IMR-90 (cell line): Measurements from ENCODE around the gene TBX3. TPM values are rescaled to one million over a fixed set of nuclear protein-coding genes. Genes with fewer than 3 reads are reported as not detected.

ENCODE experiments used
- ATAC-seq: fragments of 200-7000 bp; cut with Tn5 transposase; 2 replicates; pipeline ENCODE4 v1.9.1; 2020; ENCODE audit warnings: low read depth, mild to moderate bottlenecking, moderate library complexity
- BruUV-seq: library from RNA; stranded (reverse); fragments of 400-500 nt; replicated peaks from 2 replicates; lab custom pipeline; 2021; lab: Mats Ljungman, UMichigan
- CTCF ChIA-PET: fragments of 300-600 bp; formaldehyde crosslinking; extraction: SDS; loops from one replicate; lab custom pipeline; 2021; ENCODE audit warnings: antibody characterized with exemption; lab: Yijun Ruan, JAX
- POLR2A ChIA-PET: fragments of 300-600 bp; sonication (Branson Sonifier 250); formaldehyde crosslinking; loops from one replicate; lab custom pipeline; 2022; ENCODE audit warnings: antibody characterized with exemption; ENCODE audit not compliant: unreplicated experiment; lab: Charles Lee
- DNase-seq: peaks from one replicate; pipeline ENCODE4 v3.0.0; 2013
- H2AFZ ChIP-seq: replicated peaks from 2 replicates; pipeline ENCODE3; 2013; ENCODE audit warnings: low read length, mild to moderate bottlenecking; ENCODE audit not compliant: poor library complexity
- H2AK5ac ChIP-seq: 2 replicates; pipeline ENCODE4 v1.6.1; 2013; ENCODE audit warnings: low read depth, low read length, inconsistent platforms
- H2AK9ac ChIP-seq: replicated peaks from 2 replicates; pipeline ENCODE3; 2013; ENCODE audit warnings: mild to moderate bottlenecking, low read depth, low read length, moderate library complexity; ENCODE audit not compliant: poor library complexity
- H2BK120ac ChIP-seq: 2 replicates; pipeline ENCODE4 v1.6.1; 2013; ENCODE audit warnings: low read depth, low read length, inconsistent platforms
- H2BK15ac ChIP-seq: 3 replicates; pipeline ENCODE4 v1.6.1; 2013; ENCODE audit warnings: low read depth, low read length, inconsistent platforms
- H2BK20ac ChIP-seq: 2 replicates; pipeline ENCODE4 v1.6.1; 2013; ENCODE audit warnings: low read depth, mild to moderate bottlenecking, inconsistent platforms, low read length, moderate library complexity
- H2BK5ac ChIP-seq: 2 replicates; pipeline ENCODE4 v1.6.1; 2013; ENCODE audit warnings: mild to moderate bottlenecking, low read depth, low read length, inconsistent platforms; ENCODE audit not compliant: poor library complexity, severe bottlenecking
- H3K14ac ChIP-seq: replicated peaks from 2 replicates; pipeline ENCODE4 v1.6.1; 2013; ENCODE audit warnings: low read depth, low read length, inconsistent platforms
- H3K18ac ChIP-seq: 2 replicates; pipeline ENCODE4 v1.6.1; 2013; ENCODE audit warnings: low read depth, low read length, control low read depth
- H3K23ac ChIP-seq: 2 replicates; pipeline ENCODE4 v1.6.1; 2013; ENCODE audit warnings: low read depth, low read length, inconsistent platforms
- H3K27ac ChIP-seq: 2 replicates; pipeline ENCODE4 v1.5.1; 2013; ENCODE audit warnings: mild to moderate bottlenecking, control low read depth, low read length; ENCODE audit not compliant: insufficient read depth
- H3K27me3 ChIP-seq: 2 replicates; pipeline ENCODE4 v1.6.1; 2013; ENCODE audit warnings: low read length; ENCODE audit not compliant: control insufficient read depth, insufficient read depth
- H3K36me3 ChIP-seq: 2 replicates; pipeline ENCODE4 v1.6.1; 2013; ENCODE audit warnings: low read length, mixed read lengths; ENCODE audit not compliant: control insufficient read depth, insufficient read depth
- H3K4ac ChIP-seq: 2 replicates; pipeline ENCODE4 v1.6.1; 2013; ENCODE audit warnings: low read depth, low read length, inconsistent platforms
- H3K4me1 ChIP-seq: 2 replicates; pipeline ENCODE4 v1.6.1; 2013; ENCODE audit warnings: low read length, mixed read lengths; ENCODE audit not compliant: control insufficient read depth, insufficient read depth
- H3K4me2 ChIP-seq: 2 replicates; pipeline ENCODE4 v1.6.1; 2013; ENCODE audit warnings: low read depth, mild to moderate bottlenecking, control low read depth, low read length, moderate library complexity
- H3K4me3 ChIP-seq: 2 replicates; pipeline ENCODE4 v1.5.1; 2013; ENCODE audit warnings: low read depth, mild to moderate bottlenecking, control low read depth, low read length, moderate library complexity; ENCODE audit not compliant: insufficient read depth
- H3K56ac ChIP-seq: 2 replicates; pipeline ENCODE4 v1.6.1; 2013; ENCODE audit warnings: low read length, inconsistent platforms; ENCODE audit not compliant: insufficient read depth; ENCODE audit errors: extremely low read depth
- H3K79me1 ChIP-seq, 2 experiments: 2 replicates each; pipeline ENCODE4 v1.6.1; 2013; ENCODE audit warnings: low read length in 2 of 2, inconsistent platforms in 1 of 2, low read depth in 1 of 2
- H3K9ac ChIP-seq: 2 replicates; pipeline ENCODE4 v1.6.1; 2013; ENCODE audit warnings: low read depth, low read length, control low read depth
- H3K9me1 ChIP-seq: 2 replicates; pipeline ENCODE4 v1.6.1; 2013; ENCODE audit warnings: low read length, inconsistent platforms; ENCODE audit not compliant: insufficient read depth
- H3K9me3 ChIP-seq: 2 replicates; pipeline ENCODE4 v1.6.1; 2013; ENCODE audit warnings: low read length; ENCODE audit not compliant: control insufficient read depth, insufficient read depth
- H4K20me1 ChIP-seq: 2 replicates; pipeline ENCODE4 v1.6.1; 2013; ENCODE audit warnings: low read length, inconsistent platforms; ENCODE audit not compliant: insufficient read depth
- H4K5ac ChIP-seq: 2 replicates; pipeline ENCODE4 v1.6.1; 2013; ENCODE audit warnings: mild to moderate bottlenecking, low read depth, low read length, control low read depth
- H4K8ac ChIP-seq, 2 experiments: 2 replicates each; pipeline ENCODE4 v1.6.1; 2013; ENCODE audit warnings: low read depth in 2 of 2, low read length in 2 of 2, control low read depth in 1 of 2, inconsistent platforms in 1 of 2
- H4K91ac ChIP-seq: 2 replicates; pipeline ENCODE4 v1.6.1; 2013; ENCODE audit warnings: low read depth, low read length, inconsistent platforms; ENCODE audit not compliant: insufficient read depth
- CEBPB ChIP-seq: IDR thresholded peaks from 2 replicates; pipeline ENCODE4 v1.6.1; 2012; ENCODE audit warnings: low read depth, low read length, improper control_type of control experiment
- ELK1 ChIP-seq: fragments of 150-350 bp; IDR thresholded peaks from 2 replicates; pipeline ENCODE4 v1.6.1; 2016; ENCODE audit warnings: low read depth, mild to moderate bottlenecking, low read length, moderate library complexity, borderline replicate concordance
- MXI1 ChIP-seq: IDR thresholded peaks from 2 replicates; pipeline ENCODE4 v1.6.1; 2012; ENCODE audit warnings: low read depth, mild to moderate bottlenecking, low read length, moderate library complexity, borderline replicate concordance
- RCOR1 ChIP-seq: IDR thresholded peaks from 2 replicates; pipeline ENCODE4 v1.6.1; 2012; ENCODE audit warnings: mild to moderate bottlenecking, low read length, improper control_type of control experiment; ENCODE audit not compliant: insufficient replicate concordance
- SMC3 ChIP-seq: fragments of 150-350 bp; IDR thresholded peaks from 2 replicates; pipeline ENCODE4 v1.6.1; 2016; ENCODE audit warnings: low read depth, mild to moderate bottlenecking, antibody characterized with exemption, low read length, moderate library complexity
- USF2 ChIP-seq: fragments of 150-350 bp; IDR thresholded peaks from 2 replicates; pipeline ENCODE4 v1.6.1; 2017; ENCODE audit warnings: mild to moderate bottlenecking, antibody characterized with exemption, low read length, low read depth
- dilution Hi-C: fragments of 300-500 bp; cut with HindIII; formaldehyde crosslinking; loops from one replicate; pipeline ENCODE4 v1.14.3; 2018; ENCODE audit warnings: low sequenced_read_pairs; ENCODE audit not compliant: unreplicated experiment
- in situ Hi-C: fragments of 300-500 bp; cut with MboI; formaldehyde crosslinking; loops from 3 replicates; pipeline ENCODE4 v1.14.3; 2019; ENCODE audit warnings: low sequenced_read_pairs, inconsistent platforms, mixed read lengths
- intact Hi-C: fragments of 100-400 bp; cut with micrococcal nuclease; formaldehyde crosslinking; loops from 2 replicates; pipeline ENCODE4 v1.10.0; 2022
- polyA plus RNA-seq, 3 experiments: library from polyadenylated mRNA; depleted of rRNA; stranded (reverse); fragments of >200 nt; gene quantifications; 2 replicates each; pipeline ENCODE4 v1.2.3, GENCODE V29; 2012; ENCODE audit warnings: low replicate concordance in 1 of 3
- total RNA-seq: library from RNA; depleted of rRNA; stranded (reverse); fragments of >200 nt; gene quantifications from 2 replicates; pipeline ENCODE4 v1.2.3, GENCODE V29; 2012

TBX3 gene
- total and polyA plus RNA-seq, 2 of the 4 experiments (the other 2 are of a cell fraction), result 15.8 to 44.9 TPM

GRCh38 chr12:114627393-114627792 lies 56.6 kb downstream of the TBX3 start:
- ChIA-PET CTCF (interaction anchor here (1.0 kb wide), 1 partner anchor 10 kb away, joined by 3 read pairs; no protein-coding TSS in a partner anchor), POLR2A (no interaction called here)
- H3K4me2 ChIP-seq, result no peak overlapping the region
- H3K27ac ChIP-seq, result no peak overlapping the region
- no peak for DNase-seq
- H3K9ac ChIP-seq, result no peak overlapping the region
- H3K14ac ChIP-seq, result no peak overlapping the region
- H2BK120ac ChIP-seq, result no peak overlapping the region
- intact Hi-C loops (no loop called here), dilution Hi-C loops (no loop called here), in situ Hi-C loops (loop anchor here (5.0 kb wide), 1 partner anchor 1290 kb away; no protein-coding TSS in a partner anchor)
- no peak overlapping the region for H2BK15ac ChIP-seq
- no peaks in the 10 kb centered on the region for H3K9me3 ChIP-seq
- 0 out of 2 replicates have a peak, but pooled peaks cover 2% of the 10 kb centered on the region for H3K9me1 ChIP-seq
- no peak overlapping the region for H4K5ac ChIP-seq
- H4K91ac ChIP-seq, result no peak overlapping the region
- no peak overlapping the region for H3K18ac ChIP-seq
- H2AFZ ChIP-seq, result no peak overlapping the region
- no peak overlapping the region for H3K56ac ChIP-seq
- no peak overlapping the region for H2BK5ac ChIP-seq
- H2AK5ac ChIP-seq, result no peak overlapping the region
- no peaks in the 10 kb centered on the region for H3K4me1 ChIP-seq
- no peaks in the 10 kb centered on the region for H3K79me1 ChIP-seq
- H3K4ac ChIP-seq, result no peak overlapping the region
- H2AK9ac ChIP-seq, result no peak overlapping the region
- H3K4me3 ChIP-seq, result no peak overlapping the region
- no peak for TF ChIP-seq RCOR1
- TF ChIP-seq SMC3, result no peak
- TF ChIP-seq CEBPB, result no peak
- TF ChIP-seq MXI1, result no peak
- no peak for TF ChIP-seq USF2
- no peak for TF ChIP-seq ELK1
- ATAC-seq, result no peak
- H3K36me3 ChIP-seq, result no peaks in the 10 kb centered on the region
- BruUV-seq, result no TSS peak
- peaks cover 13% of the 10 kb centered on the region for H3K27me3 ChIP-seq
- no peak overlapping the region for H2BK20ac ChIP-seq
- no peaks in the 10 kb centered on the region for H4K20me1 ChIP-seq
- H4K8ac ChIP-seq, result no peak overlapping the region
- H3K23ac ChIP-seq, result no peak overlapping the region
